ENCODE results near the gene TRIM9.

DNA sequence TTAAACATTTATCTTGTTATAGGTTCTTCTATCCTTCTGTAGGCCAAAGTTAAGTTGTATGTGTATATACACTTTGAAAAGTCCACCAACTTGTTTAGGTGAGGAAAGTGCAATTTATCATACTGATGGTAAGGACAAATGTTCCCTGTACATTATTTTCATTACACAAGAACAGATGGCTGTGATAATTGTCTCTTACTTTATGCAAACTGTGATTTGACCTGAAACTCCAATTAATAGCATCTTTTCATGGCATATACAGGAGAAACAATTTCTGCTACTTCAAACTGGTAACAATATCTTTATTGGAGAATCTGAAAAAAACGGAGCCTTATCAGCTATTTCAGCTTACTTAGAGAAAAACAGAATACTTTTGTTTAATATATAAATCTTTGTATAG, 5.6 kb downstream of the TRIM9 start:
- TF ChIP-seq BACH2 (CRISPR knock-in tag; IDR thresholded peaks at IDR 0.05; ENCODE audit: borderline replicate concordance) (no peak), ZFP30 (CRISPR knock-in tag; IDR thresholded peaks at IDR 0.05) (no peak), RARB (CRISPR knock-in tag; IDR thresholded peaks at IDR 0.05) (no peak)
